ENCODE data around the gene HNF1A.

HNF1A gene

GRCh38 chr12:121048442-121048841, 70.1 kb downstream of the HNF1A start:
- DNase-seq (ENCODE audit: low read depth, low spot score), result no peak

GRCh38 chr12:121050725-121051124, 72.4 kb downstream of the HNF1A start:
- DNase-seq (ENCODE audit: low read depth, low spot score), result no peak
